PC-9 (cell line): ENCODE results near the gene CCDC141. TPM values are rescaled to one million over a fixed set of nuclear protein-coding genes. Genes with fewer than 3 reads are reported as not detected.

ENCODE experiments used
- BruUV-seq: library from RNA; stranded (reverse); fragments of 400-500 nt; replicated peaks from 2 replicates; lab custom pipeline; 2021; lab: Mats Ljungman, UMichigan
- CTCF ChIA-PET: fragments of 300-600 bp; sonication (Branson Sonifier 250); formaldehyde crosslinking; loops from one replicate; lab custom pipeline; 2022; ENCODE audit warnings: antibody characterized with exemption; lab: Charles Lee
- POLR2A ChIA-PET: fragments of 300-600 bp; sonication (Branson Sonifier 250); formaldehyde crosslinking; loops from one replicate; lab custom pipeline; 2022; ENCODE audit warnings: antibody characterized with exemption; ENCODE audit not compliant: unreplicated experiment; lab: Charles Lee
- DNase-seq, 2 experiments: peaks; one replicate each; pipeline versions ENCODE4 v3.0.0 to v3.0.0-alpha.2; 2015 to 2022; ENCODE audit warnings: mixed read lengths in 1 of 2
- H2AFZ ChIP-seq: fragments of 200-600 bp; sonication (generic); 2 replicates; pipeline ENCODE4 v1.8.1; 2017; ENCODE audit warnings: antibody characterized with exemption
- H3F3A ChIP-seq: fragments of 200-600 bp; sonication (generic); 2 replicates; pipeline ENCODE4 v1.8.1; 2017; ENCODE audit warnings: antibody characterized with exemption, mild to moderate bottlenecking, low read depth; ENCODE audit not compliant: insufficient read depth
- H3K27ac ChIP-seq: fragments of 200-600 bp; sonication (generic); 2 replicates; pipeline ENCODE4 v1.6.1; 2016; ENCODE audit warnings: mixed run types
- H3K27me3 ChIP-seq: fragments of 200-600 bp; sonication (generic); 2 replicates; pipeline ENCODE4 v1.6.1; 2016; ENCODE audit warnings: low read depth, mixed run types; ENCODE audit not compliant: insufficient read depth
- H3K36me3 ChIP-seq: fragments of 200-600 bp; sonication (generic); 2 replicates; pipeline ENCODE4 v1.6.1; 2016; ENCODE audit warnings: low read depth, mixed run types
- H3K4me1 ChIP-seq: fragments of 200-600 bp; sonication (generic); replicated peaks from 2 replicates; pipeline ENCODE4 v1.6.1; 2016; ENCODE audit warnings: mixed run types; ENCODE audit not compliant: insufficient read depth
- H3K4me2 ChIP-seq: fragments of 200-600 bp; sonication (generic); 2 replicates; pipeline ENCODE4 v1.6.1; 2017; ENCODE audit warnings: mixed run types
- H3K4me3 ChIP-seq: fragments of 200-600 bp; sonication (generic); 2 replicates; pipeline ENCODE4 v1.6.1; 2016; ENCODE audit warnings: mixed run types
- H3K79me2 ChIP-seq: fragments of 200-600 bp; sonication (generic); 2 replicates; pipeline ENCODE4 v1.6.1; 2017; ENCODE audit warnings: low read depth, mixed run types
- H3K9me2 ChIP-seq: fragments of 200-600 bp; sonication (generic); 2 replicates; pipeline ENCODE4 v1.8.1; 2017; ENCODE audit warnings: mild to moderate bottlenecking; ENCODE audit not compliant: insufficient read depth
- H3K9me3 ChIP-seq: fragments of 200-600 bp; sonication (generic); 2 replicates; pipeline ENCODE4 v1.8.1; 2016; ENCODE audit warnings: low read depth; ENCODE audit not compliant: insufficient read depth
- H4K20me1 ChIP-seq: fragments of 200-600 bp; sonication (generic); 2 replicates; pipeline ENCODE4 v1.8.1; 2017; ENCODE audit not compliant: insufficient read depth
- CTCF ChIP-seq: fragments of 200-600 bp; sonication (generic); conservative IDR thresholded peaks from 2 replicates; pipeline ENCODE4 v1.6.1; 2017; ENCODE audit warnings: mixed run types, antibody characterized with exemption, mild to moderate bottlenecking, moderate library complexity
- EZH2 ChIP-seq: fragments of 200-600 bp; sonication (generic); IDR thresholded peaks from 2 replicates; pipeline ENCODE4 v1.8.0; 2017; ENCODE audit warnings: antibody characterized with exemption, low read depth
- intact Hi-C: fragments of 100-400 bp; cut with micrococcal nuclease; formaldehyde crosslinking; loops from one replicate; pipeline ENCODE4 v1.10.0; 2022; ENCODE audit not compliant: unreplicated experiment
- total RNA-seq: library from RNA; stranded (reverse); gene quantifications from 2 replicates; pipeline ENCODE4 v1.2.3, GENCODE V29; 2021

Gene CCDC141
- total RNA-seq, 1 experiment from 2014 or later: not detected

GRCh38 chr2:178799305-178799704, 250.6 kb downstream of the CCDC141 start:
- H2AFZ ChIP-seq: no peak overlapping the region
- intact Hi-C loops: loop anchor here (5.0 to 10.0 kb wide), 4 partner anchors 305 to 687 kb away; partner anchors contain the start of gene RBM45
- no peaks in the 10 kb centered on the region; the same call in 1 of the 2 replicates for H3K9me2 ChIP-seq
- H3F3A ChIP-seq: no peaks in the 10 kb centered on the region
- H4K20me1 ChIP-seq: no peaks in the 10 kb centered on the region
- BruUV-seq: no TSS peak
- ChIA-PET CTCF (no interaction called here), POLR2A (no interaction called here)
- TF ChIP-seq EZH2: no peak
- no peak for TF ChIP-seq CTCF
- no peaks in the 10 kb centered on the region for H3K36me3 ChIP-seq
- no peak overlapping the region for H3K4me2 ChIP-seq
- H3K27me3 ChIP-seq: no peaks in the 10 kb centered on the region
- peaks cover 3% of the 10 kb centered on the region; the same call in 1 of the 2 replicates for H3K9me3 ChIP-seq
- no peaks in the 10 kb centered on the region for H3K79me2 ChIP-seq
- H3K4me1 ChIP-seq: no peaks in the 10 kb centered on the region
- no peak for DNase-seq
- no peak overlapping the region for H3K27ac ChIP-seq
- no peak overlapping the region for H3K4me3 ChIP-seq

GRCh38 chr2:178796079-178796677, 253.8 kb downstream of the CCDC141 start:
- Histone ChIP-seq H3K9me3 (peaks cover 3% of the 10 kb centered on the region; the same call in 1 of the 2 replicates), H3K9me2 (no peaks in the 10 kb centered on the region; the same call in 1 of the 2 replicates), H3F3A (no peaks in the 10 kb centered on the region), H3K4me2 (no peak overlapping the region), H4K20me1 (no peaks in the 10 kb centered on the region), H3K4me1 (no peaks in the 10 kb centered on the region), H3K4me3 (no peak overlapping the region), H3K79me2 (no peaks in the 10 kb centered on the region), H3K36me3 (no peaks in the 10 kb centered on the region), H3K27ac (no peak overlapping the region), H2AFZ (no peak overlapping the region), H3K27me3 (no peaks in the 10 kb centered on the region)
- ChIA-PET CTCF (interaction anchor here (0.6 to 1.2 kb wide), 5 partner anchors 35 to 953 kb away, joined by 3 to 7 read pairs (median 3); no protein-coding TSS in a partner anchor), POLR2A (no interaction called here)
- intact Hi-C loops: loop anchor here (1.0 to 10.0 kb wide), 9 partner anchors 118 to 1140 kb away; partner anchors contain the start of gene RBM45
- TF ChIP-seq CTCF (peak; percentile 97), EZH2 (no peak)
- DNase-seq: peak in 1 of 2 experiments; percentile 65
- BruUV-seq: no TSS peak

GRCh38 chr2:178787934-178788333, 262.0 kb downstream of the CCDC141 start:
- Histone ChIP-seq H4K20me1 (no peaks in the 10 kb centered on the region), H3K9me2 (no peaks in the 10 kb centered on the region), H3K9me3 (no peaks in the 10 kb centered on the region), H2AFZ (no peak overlapping the region), H3K27ac (no peak overlapping the region), H3K4me3 (no peak overlapping the region), H3K79me2 (no peaks in the 10 kb centered on the region), H3F3A (no peaks in the 10 kb centered on the region), H3K36me3 (no peaks in the 10 kb centered on the region), H3K27me3 (no peaks in the 10 kb centered on the region), H3K4me2 (no peak overlapping the region), H3K4me1 (no peaks in the 10 kb centered on the region)
- no TSS peak for BruUV-seq
- no peak for DNase-seq
- intact Hi-C loops: no loop called here
- ChIA-PET POLR2A (interaction anchor here (0.6 kb wide), 1 partner anchor 91 kb away, joined by 4 read pairs; no protein-coding TSS in a partner anchor), CTCF (no interaction called here)
- TF ChIP-seq EZH2: no peak
- no peak for TF ChIP-seq CTCF
